Stimulated activated CD4-positive, alpha-beta T cell treated with anti-CD3 and anti-CD28 coated beads, Interleukin-12 subunit alpha, Interleukin-12 subunit beta, amount 100 ng/mL, for 48 hours (primary cell): Measurements from ENCODE around the gene KLF15.
A peak's percentile ranks its signal among the peaks of the same experiment; 100 is the strongest.

Source experiments
- DNase-seq, 3 donors: peaks; one replicate each; pipeline ENCODE4 v3.0.0-alpha.2; 2020; ENCODE audit warnings: low read depth in 2 of 3, low spot score in 1 of 3

Gene KLF15

GRCh38 chr3:126389794-126390146, 32.6 kb upstream of the KLF15 start:
- no peak for DNase-seq

- DNase-seq, result peak in 2 of 3 donors; percentile 14 to 20
Observed at GRCh38 chr3:126389112-126389793, 32.0 kb upstream of the KLF15 start.

GRCh38 chr3:126381966-126382365, 24.8 kb upstream of the KLF15 start:
- no peak for DNase-seq

GRCh38 chr3:126380011-126380768, 23.0 kb upstream of the KLF15 start:
- no peak for DNase-seq

- DNase-seq, result no peak
Observed at GRCh38 chr3:126378341-126378751, 21.1 kb upstream of the KLF15 start.

- DNase-seq, result no peak
Observed at GRCh38 chr3:126377211-126377610, 20.0 kb upstream of the KLF15 start.

- no peak for DNase-seq
Observed at GRCh38 chr3:126376444-126376843, 19.2 kb upstream of the KLF15 start.

GRCh38 chr3:126375835-126376331, 18.7 kb upstream of the KLF15 start:
- DNase-seq, result no peak

GRCh38 chr3:126373682-126374601, 16.7 kb upstream of the KLF15 start:
- no peak for DNase-seq

GRCh38 chr3:126373146-126373613, 16.0 kb upstream of the KLF15 start:
- no peak for DNase-seq

GRCh38 chr3:126372413-126373145, 15.4 kb upstream of the KLF15 start:
- no peak for DNase-seq

- DNase-seq, result no peak
Observed at GRCh38 chr3:126371096-126371705, 14.0 kb upstream of the KLF15 start.

GRCh38 chr3:126370606-126371005, 13.4 kb upstream of the KLF15 start:
- no peak for DNase-seq

- DNase-seq, result no peak
Observed at GRCh38 chr3:126370055-126370454, 12.8 kb upstream of the KLF15 start.

- DNase-seq, result no peak
Observed at GRCh38 chr3:126369490-126369889, 12.3 kb upstream of the KLF15 start.

- DNase-seq, result no peak
Observed at GRCh38 chr3:126367316-126367805, 10.2 kb upstream of the KLF15 start.

- no peak for DNase-seq
Observed at GRCh38 chr3:126365351-126366277, 8.4 kb upstream of the KLF15 start.

GRCh38 chr3:126364731-126365301, 7.6 kb upstream of the KLF15 start:
- no peak for DNase-seq
